Mucosa of rectum (tissue), 2 donors: ENCODE measurements around the gene TNFAIP8.

Experiments used
- H3K27ac ChIP-seq, 2 donors: one replicate each; pipeline ENCODE4 v1.7.0; 2013; ENCODE audit warnings: inconsistent platforms in 2 of 2, low read depth in 2 of 2, low read length in 2 of 2
- H3K27me3 ChIP-seq, 2 donors: one replicate each; pipeline ENCODE4 v1.7.0; 2013; ENCODE audit warnings: low read length in 2 of 2; ENCODE audit not compliant: control insufficient read depth in 2 of 2, insufficient read depth in 2 of 2
- H3K36me3 ChIP-seq, 2 donors: one replicate each; pipeline ENCODE4 v1.7.0; 2013; ENCODE audit warnings: low read length in 2 of 2; ENCODE audit not compliant: control insufficient read depth in 2 of 2, insufficient read depth in 2 of 2
- H3K4me1 ChIP-seq, 2 donors: one replicate each; pipeline ENCODE4 v1.7.0; 2013; ENCODE audit warnings: low read length in 2 of 2, mild to moderate bottlenecking in 1 of 2; ENCODE audit not compliant: control insufficient read depth in 2 of 2, insufficient read depth in 2 of 2
- H3K4me3 ChIP-seq, 2 donors: one replicate each; pipeline ENCODE4 v1.7.0; 2013; ENCODE audit warnings: low read length in 2 of 2
- H3K9ac ChIP-seq, 2 donors: one replicate each; pipeline ENCODE4 v1.7.0; 2013; ENCODE audit warnings: low read length in 2 of 2, low read depth in 1 of 2, mild to moderate bottlenecking in 1 of 2
- H3K9me3 ChIP-seq, 2 donors: one replicate each; pipeline ENCODE4 v1.7.0; 2013; ENCODE audit warnings: low read length in 2 of 2; ENCODE audit not compliant: control insufficient read depth in 2 of 2
- donor health status: healthy.
- donor health status: Normal muscosa, but diverticular disease.

The TNFAIP8 gene

GRCh38 chr5:119328753-119329602, 26.8 kb upstream of the TNFAIP8 start:
- peaks cover 0 to 2% of the 10 kb centered on the region in 2 donors for H3K27me3 ChIP-seq
- peaks cover 18 to 21% of the 10 kb centered on the region in 2 donors for H3K4me1 ChIP-seq
- no peaks in the 10 kb centered on the region for H3K9me3 ChIP-seq
- H3K4me3 ChIP-seq = no peak overlapping the region
- peak overlapping the region; percentile 56 to 58 for H3K27ac ChIP-seq
- H3K36me3 ChIP-seq = no peaks in the 10 kb centered on the region
- H3K9ac ChIP-seq = peak overlapping the region in 1 of 2 donors; percentile 2

DNA sequence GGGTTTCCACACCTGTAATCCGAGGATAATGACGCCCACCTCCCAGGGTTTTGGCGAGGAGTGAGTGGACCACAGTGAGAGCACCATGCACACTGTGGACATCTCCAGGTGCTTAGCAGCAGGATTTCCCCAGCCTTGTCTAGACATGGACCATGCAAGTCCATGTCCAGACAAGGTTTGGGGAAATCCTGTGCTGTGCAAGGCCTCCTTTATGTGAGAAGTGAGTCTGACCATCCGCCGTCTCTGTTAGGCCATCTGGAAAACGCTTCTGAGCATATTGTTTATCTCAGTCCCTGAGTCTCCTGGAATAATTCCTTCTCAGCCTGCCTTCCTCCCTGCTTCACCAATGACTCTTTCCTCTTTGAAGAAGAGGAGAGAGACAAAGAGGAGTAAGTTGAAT, 26.2 kb upstream of the TNFAIP8 start:
- Histone ChIP-seq H3K27ac (peak overlapping the region; percentile 56 to 58), H3K36me3 (no peaks in the 10 kb centered on the region), H3K9ac (no peak overlapping the region), H3K4me1 (peaks cover 14 to 17% of the 10 kb centered on the region in 2 donors), H3K9me3 (no peaks in the 10 kb centered on the region), H3K4me3 (no peak overlapping the region), H3K27me3 (peaks cover 0 to 2% of the 10 kb centered on the region in 2 donors)

DNA sequence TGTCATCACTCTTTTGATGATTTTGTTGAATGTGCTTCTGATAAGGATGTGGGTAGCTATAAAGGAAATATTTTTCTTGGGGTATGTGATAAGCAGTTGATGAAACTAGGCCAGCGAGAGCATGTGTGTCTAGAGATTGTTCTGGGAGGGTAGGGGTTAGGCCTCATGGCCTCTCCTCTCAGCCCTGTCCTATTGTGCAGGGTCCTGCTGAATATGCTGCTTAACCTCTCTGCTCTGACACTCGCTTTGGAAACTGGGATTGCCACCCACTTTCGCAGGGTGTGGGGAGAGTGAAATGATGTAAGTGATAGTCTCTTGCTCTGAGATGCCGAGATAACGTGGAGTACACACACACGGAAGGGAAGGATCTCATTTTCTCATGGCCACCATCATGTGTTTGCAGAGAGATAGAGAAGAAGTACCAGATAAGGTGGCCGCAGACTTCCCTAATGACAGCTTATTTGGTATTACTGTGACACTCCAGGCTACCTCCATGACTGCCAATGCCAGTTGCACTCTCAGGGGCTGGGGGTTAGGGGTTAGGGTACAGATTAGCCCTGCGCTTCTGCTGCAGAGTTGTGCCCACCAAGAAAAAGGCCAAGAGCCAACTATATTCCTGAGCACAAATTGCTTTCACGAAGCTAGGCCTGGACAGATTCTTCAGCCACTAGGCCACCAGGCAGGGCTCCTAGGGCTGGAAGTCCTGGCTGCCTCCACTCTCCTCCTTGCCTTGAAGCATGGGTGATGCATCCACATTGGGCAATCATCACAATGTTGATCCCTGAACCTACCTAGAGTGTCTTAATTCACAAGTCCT, 25.2 kb upstream of the TNFAIP8 start:
- H3K9me3 ChIP-seq = no peaks in the 10 kb centered on the region
- peaks cover 14 to 17% of the 10 kb centered on the region in 2 donors for H3K4me1 ChIP-seq
- no peak overlapping the region for H3K9ac ChIP-seq
- peak overlapping the region; percentile 7 to 29 for H3K27ac ChIP-seq
- H3K36me3 ChIP-seq = no peaks in the 10 kb centered on the region
- peaks cover 0 to 2% of the 10 kb centered on the region in 2 donors for H3K27me3 ChIP-seq
- no peak overlapping the region for H3K4me3 ChIP-seq

DNA sequence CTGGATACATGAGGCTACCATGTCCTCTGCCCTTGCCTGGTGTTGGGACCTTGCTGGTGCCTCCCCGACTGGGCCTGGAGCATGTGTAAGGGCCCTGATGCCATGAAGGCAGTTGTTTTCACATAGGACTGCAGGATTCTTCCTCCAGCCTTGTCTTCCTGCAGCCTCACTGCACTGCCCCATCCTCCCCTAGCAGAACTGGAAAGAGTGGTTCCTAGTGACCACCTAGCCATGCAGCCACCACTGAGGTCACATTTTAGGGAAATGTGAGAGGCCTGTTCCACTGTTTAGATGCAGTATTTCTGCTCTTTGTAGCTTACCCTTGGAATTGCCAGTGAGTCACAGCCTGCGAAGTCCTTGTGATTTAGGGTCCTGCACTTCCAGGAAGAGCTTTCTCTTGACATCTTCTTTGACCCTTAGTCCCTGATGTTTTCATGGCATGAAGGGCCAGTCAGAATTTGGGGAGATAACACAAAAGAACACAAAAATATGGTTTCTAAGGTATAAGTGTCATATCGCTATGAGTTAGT, 24.2 kb upstream of the TNFAIP8 start:
- no peaks in the 10 kb centered on the region for H3K9me3 ChIP-seq
- H3K4me1 ChIP-seq = peaks cover 15 to 17% of the 10 kb centered on the region in 2 donors
- H3K9ac ChIP-seq = no peak overlapping the region
- no peak overlapping the region for H3K27ac ChIP-seq
- H3K27me3 ChIP-seq = no peaks in the 10 kb centered on the region
- no peak overlapping the region for H3K4me3 ChIP-seq
- no peaks in the 10 kb centered on the region for H3K36me3 ChIP-seq

- Histone ChIP-seq H3K27ac (peak overlapping the region in 1 of 2 donors; percentile 53), H3K9ac (no peak overlapping the region), H3K4me3 (no peak overlapping the region), H3K4me1 (peaks cover 19 to 22% of the 10 kb centered on the region in 2 donors), H3K36me3 (no peaks in the 10 kb centered on the region), H3K9me3 (no peaks in the 10 kb centered on the region), H3K27me3 (no peaks in the 10 kb centered on the region)
These were observed 23.6 kb upstream of the TNFAIP8 start for GRCh38 chr5:119332208-119332607.

DNA sequence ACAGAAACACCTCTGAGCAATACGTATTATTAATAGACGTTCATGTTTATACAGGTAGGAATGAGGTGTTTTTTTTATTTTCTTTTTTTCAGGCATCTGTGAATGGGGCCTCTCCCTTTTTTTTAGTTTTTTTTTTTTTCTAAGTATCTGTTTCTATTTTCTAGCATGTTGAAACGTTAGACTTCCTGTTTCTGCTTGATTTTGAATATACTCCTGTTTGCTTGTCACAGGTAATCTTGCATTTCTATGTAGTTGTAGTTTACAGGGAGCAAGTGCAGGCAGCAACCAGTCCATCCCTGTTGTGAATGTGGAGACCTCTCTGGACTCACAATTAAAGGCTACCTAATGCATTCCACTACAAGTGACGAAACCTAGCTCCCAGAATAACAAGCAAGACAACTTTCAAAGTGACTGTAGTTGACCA, 22.8 kb upstream of the TNFAIP8 start:
- no peak overlapping the region for H3K9ac ChIP-seq

DNA sequence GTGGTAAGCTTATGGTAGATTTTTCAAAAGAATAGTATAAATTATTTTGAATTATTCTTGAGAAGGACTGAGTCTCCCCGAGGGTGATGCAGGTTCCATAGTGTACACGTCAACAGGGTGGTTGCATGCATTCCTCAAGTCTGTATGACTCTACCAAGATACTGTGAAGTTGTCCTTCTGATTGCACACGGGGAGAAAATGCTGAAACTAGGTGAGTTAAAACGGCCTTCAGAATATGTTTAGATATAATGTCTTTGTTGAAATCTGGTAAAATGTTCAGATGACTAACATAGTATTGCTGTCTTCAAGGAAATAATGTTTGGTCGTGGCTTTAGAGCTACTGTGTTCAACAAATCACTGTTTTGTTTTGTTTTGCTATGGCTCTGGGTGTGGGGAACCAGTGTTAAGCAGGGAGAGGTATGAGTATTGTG, 22.4 kb upstream of the TNFAIP8 start:
- Histone ChIP-seq H3K27me3 (no peaks in the 10 kb centered on the region), H3K9me3 (no peaks in the 10 kb centered on the region), H3K27ac (peak overlapping the region in 1 of 2 donors; percentile 45), H3K4me3 (peak overlapping the region in 1 of 2 donors; percentile 61), H3K36me3 (no peaks in the 10 kb centered on the region), H3K9ac (no peak overlapping the region), H3K4me1 (peaks cover 24 to 25% of the 10 kb centered on the region in 2 donors)

More for the DNA sequence above, 22.8 kb upstream of the TNFAIP8 start:
- H3K4me3 ChIP-seq = peak overlapping the region in 1 of 2 donors; percentile 61
- H3K36me3 ChIP-seq = no peaks in the 10 kb centered on the region
- peaks cover 24 to 27% of the 10 kb centered on the region in 2 donors for H3K4me1 ChIP-seq
- no peaks in the 10 kb centered on the region for H3K27me3 ChIP-seq
- H3K27ac ChIP-seq = peak overlapping the region in 1 of 2 donors; percentile 53
- no peaks in the 10 kb centered on the region for H3K9me3 ChIP-seq

DNA sequence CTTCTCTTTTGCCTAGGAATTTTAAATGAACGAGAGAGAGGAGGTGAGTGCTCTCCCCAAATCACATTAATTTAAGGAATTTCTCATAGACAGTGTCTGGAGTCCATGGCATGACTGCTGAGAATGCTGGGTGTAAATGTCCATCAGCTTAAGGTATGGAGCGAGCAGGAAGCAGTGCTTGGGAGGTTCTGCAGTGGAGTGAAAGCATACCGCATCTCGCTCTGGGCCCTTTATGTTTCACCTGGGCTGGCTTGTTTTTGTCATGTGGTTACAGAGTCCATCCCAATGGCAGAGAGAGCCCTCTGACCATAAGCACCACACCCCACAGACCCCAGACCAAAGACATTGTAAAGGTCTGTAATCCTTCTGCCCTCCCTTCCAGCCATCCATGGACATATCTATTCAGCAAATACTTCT, 20.6 kb upstream of the TNFAIP8 start:
- Histone ChIP-seq H3K4me3 (peak overlapping the region in 1 of 2 donors; percentile 67), H3K27ac (no peak overlapping the region), H3K36me3 (no peaks in the 10 kb centered on the region), H3K27me3 (no peaks in the 10 kb centered on the region), H3K9ac (peak overlapping the region in 1 of 2 donors; percentile 57), H3K4me1 (peaks cover 10 to 13% of the 10 kb centered on the region in 2 donors), H3K9me3 (no peaks in the 10 kb centered on the region)

GRCh38 chr5:119336262-119336661, 19.6 kb upstream of the TNFAIP8 start:
- Histone ChIP-seq H3K27me3 (no peaks in the 10 kb centered on the region), H3K4me1 (peaks cover 10 to 13% of the 10 kb centered on the region in 2 donors), H3K27ac (no peak overlapping the region), H3K9me3 (no peaks in the 10 kb centered on the region), H3K36me3 (no peaks in the 10 kb centered on the region), H3K9ac (no peak overlapping the region), H3K4me3 (no peak overlapping the region)
